Breast epithelium (tissue), 3 donors: ENCODE data around the gene EPB42.

Experiments used
- POLR2AphosphoS5 ChIP-seq, 3 donors: sonication (generic); formaldehyde crosslinking; IDR thresholded peaks; one replicate each; pipeline ENCODE4 v1.6.1; 2017; ENCODE audit warnings: antibody characterized with exemption in 3 of 3
- TF ChIP-seq, protein P1 (sequence below), 3 donors: fragments of 450-650 bp; IDR thresholded peaks; one replicate each; pipeline ENCODE4 v1.5.1; 2016 to 2017; ENCODE audit warnings: antibody characterized with exemption in 3 of 3, mild to moderate bottlenecking in 3 of 3, moderate library complexity in 3 of 3

DNA sequence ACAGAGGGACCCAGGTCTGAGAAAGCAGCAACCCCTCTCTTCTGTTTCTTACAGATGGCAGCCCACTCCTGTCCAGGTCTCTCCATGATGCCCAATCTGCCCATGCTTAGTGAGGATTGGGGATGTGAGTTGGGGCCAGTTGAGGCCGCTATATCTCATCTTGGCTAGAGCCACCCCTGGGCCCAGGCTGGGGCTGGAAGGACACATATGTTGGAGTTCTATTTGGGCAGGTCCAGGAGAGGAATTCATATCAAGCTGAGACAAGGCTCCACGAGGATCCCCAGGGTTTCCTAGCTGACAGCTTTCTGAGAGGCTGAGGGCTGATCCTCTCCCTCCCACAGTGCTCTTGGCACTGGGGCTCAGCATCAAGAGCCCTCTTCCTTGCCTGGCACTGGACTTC is 34.6 kb upstream of the EPB42 start:
- TF ChIP-seq, protein P1, sequence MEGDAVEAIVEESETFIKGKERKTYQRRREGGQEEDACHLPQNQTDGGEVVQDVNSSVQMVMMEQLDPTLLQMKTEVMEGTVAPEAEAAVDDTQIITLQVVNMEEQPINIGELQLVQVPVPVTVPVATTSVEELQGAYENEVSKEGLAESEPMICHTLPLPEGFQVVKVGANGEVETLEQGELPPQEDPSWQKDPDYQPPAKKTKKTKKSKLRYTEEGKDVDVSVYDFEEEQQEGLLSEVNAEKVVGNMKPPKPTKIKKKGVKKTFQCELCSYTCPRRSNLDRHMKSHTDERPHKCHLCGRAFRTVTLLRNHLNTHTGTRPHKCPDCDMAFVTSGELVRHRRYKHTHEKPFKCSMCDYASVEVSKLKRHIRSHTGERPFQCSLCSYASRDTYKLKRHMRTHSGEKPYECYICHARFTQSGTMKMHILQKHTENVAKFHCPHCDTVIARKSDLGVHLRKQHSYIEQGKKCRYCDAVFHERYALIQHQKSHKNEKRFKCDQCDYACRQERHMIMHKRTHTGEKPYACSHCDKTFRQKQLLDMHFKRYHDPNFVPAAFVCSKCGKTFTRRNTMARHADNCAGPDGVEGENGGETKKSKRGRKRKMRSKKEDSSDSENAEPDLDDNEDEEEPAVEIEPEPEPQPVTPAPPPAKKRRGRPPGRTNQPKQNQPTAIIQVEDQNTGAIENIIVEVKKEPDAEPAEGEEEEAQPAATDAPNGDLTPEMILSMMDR (IDR thresholded peaks at IDR 0.05): no peak
- TF ChIP-seq POLR2AphosphoS5 (IDR thresholded peaks at IDR 0.05): no peak
